PFSK-1 (cell line): ENCODE measurements around the gene DLX1.

Source experiments
- FOXP2 ChIP-seq: optimal IDR thresholded peaks from 2 replicates; pipeline ENCODE3; 2011; ENCODE audit warnings: borderline replicate concordance, control low read depth, inconsistent platforms; ENCODE audit not compliant: insufficient read depth; ENCODE audit errors: extremely low read length, extremely low read depth
- POLR2AphosphoS5 ChIP-seq: IDR thresholded peaks from 2 replicates; pipeline ENCODE4 v1.6.1; 2012; ENCODE audit warnings: low read depth, mild to moderate bottlenecking, control low read depth, low read length, moderate library complexity
- REST ChIP-seq, 2 experiments: IDR thresholded peaks; 2 replicates each; pipeline versions ENCODE4 v1.6.1 to v1.8.0; 2011 to 2012; ENCODE audit warnings: low read depth in 2 of 2, low read length in 2 of 2, control low read depth in 1 of 2, inconsistent platforms in 1 of 2, mild to moderate bottlenecking in 1 of 2, moderate library complexity in 1 of 2; ENCODE audit not compliant: insufficient read depth in 1 of 2
- SIN3A ChIP-seq: IDR thresholded peaks from 2 replicates; pipeline ENCODE4 v1.6.1; 2012; ENCODE audit warnings: mild to moderate bottlenecking, low read length, moderate library complexity, borderline replicate concordance; ENCODE audit not compliant: insufficient read depth
- TAF1 ChIP-seq: IDR thresholded peaks from 2 replicates; pipeline ENCODE4 v1.6.1; 2012; ENCODE audit warnings: low read length, control low read depth, borderline replicate concordance; ENCODE audit not compliant: insufficient read depth

- no peak for TF ChIP-seq REST (IDR thresholded peaks at IDR 0.05; ENCODE audit: insufficient read depth in 1 of 2, low read depth in 2 of 2, low read length in 2 of 2)
- no peak for TF ChIP-seq TAF1
- TF ChIP-seq POLR2AphosphoS5, result no peak
- no peak for TF ChIP-seq SIN3A
- TF ChIP-seq FOXP2, result no peak
Observed at GRCh38 chr2:172137109-172137508, 51.8 kb downstream of the DLX1 start.
